ENCODE data around the gene MLYCD.

Gene MLYCD

DNA sequence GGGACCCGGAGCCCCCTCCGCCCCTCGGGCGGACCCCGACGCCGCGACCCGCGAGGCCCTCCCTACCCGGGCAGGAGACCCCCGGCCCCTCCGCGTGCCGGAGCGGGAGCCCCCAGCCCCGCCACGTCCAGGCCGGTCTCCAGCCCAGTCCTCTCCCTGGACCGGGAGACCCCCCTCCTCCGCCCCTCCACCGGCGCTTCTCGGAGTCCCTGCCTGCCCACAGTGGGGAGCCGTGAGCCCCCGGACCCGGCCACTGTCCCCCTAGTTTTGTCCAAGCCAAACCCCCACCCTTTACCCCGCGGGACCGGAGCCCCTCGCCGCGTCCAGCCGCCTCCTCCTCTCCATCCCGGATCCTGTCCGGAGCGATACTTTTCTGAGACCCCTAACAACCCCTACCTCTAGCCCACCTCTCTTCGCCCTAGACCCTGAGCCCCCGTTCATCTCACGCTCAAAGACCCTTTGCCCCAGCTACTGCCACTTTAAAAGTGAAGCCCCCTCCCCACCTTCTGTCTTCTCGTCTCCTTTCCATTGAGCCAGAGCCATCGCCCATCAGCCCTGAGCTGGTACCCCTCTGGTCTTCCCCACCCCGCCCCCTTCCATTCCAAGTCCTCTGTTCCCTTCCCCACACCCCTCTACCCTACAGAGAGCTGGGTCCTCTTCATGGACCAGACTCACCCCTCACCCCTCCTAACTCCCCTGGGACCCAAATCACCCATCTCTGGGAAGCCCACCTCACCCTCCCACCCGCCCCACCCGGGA is 70.2 kb downstream of the MLYCD start:
- no peak for DNase-seq (ENCODE audit: low read depth in 2 of 2)

- no peak for DNase-seq (ENCODE audit: low read depth in 2 of 2)
Observed at GRCh38 chr16:83969771-83970429, 71.0 kb downstream of the MLYCD start.

DNA sequence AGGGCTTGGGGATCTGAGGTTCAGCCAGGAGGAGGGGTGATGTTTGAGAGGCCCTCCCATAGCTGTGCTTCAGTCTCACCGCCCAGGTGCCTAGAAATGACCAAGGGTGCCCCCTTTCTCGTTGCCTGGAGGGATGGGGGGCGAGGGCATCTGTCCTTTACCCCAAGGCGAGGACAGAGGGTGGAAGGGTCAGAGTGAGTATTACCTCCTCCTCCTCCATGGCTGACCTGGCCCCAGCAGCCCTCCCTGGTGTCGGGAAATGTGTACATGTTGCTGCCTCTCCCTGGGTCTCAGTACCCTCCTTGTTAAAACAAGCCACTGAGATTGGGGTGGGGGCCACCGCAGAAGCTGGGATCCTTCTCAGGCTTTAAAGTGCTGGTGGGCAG is 71.5 kb downstream of the MLYCD start:
- no peak for DNase-seq (ENCODE audit: low read depth in 2 of 2)

- no peak for DNase-seq (ENCODE audit: low read depth in 2 of 2)
Observed at GRCh38 chr16:83971165-83972130, 72.5 kb downstream of the MLYCD start.

- DNase-seq (ENCODE audit: low read depth in 2 of 2), result no peak
Observed at GRCh38 chr16:83972256-83973008, 73.5 kb downstream of the MLYCD start.

DNA sequence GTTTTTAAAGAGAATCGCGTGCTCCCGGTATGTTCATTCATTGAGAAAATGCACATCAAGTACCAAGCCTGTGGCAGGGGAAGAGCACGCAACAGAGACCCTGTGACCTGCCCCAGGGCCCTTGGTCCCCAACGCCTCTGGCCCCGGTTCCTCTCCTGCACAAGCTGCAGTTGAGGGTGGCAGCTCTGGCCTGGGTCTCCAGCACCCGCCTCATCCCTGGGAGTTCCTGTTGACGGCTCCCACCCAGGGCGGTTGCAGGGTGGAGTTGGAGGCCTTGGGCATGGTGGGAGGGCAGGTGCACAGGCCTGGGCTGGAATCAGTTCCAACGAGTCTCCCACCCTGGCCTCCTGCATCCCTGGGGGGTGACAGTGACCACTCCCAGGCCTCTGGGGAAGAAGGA is 74.2 kb downstream of the MLYCD start:
- no peak for DNase-seq (ENCODE audit: low read depth in 2 of 2)

GRCh38 chr16:83973581-83974385 is 74.9 kb downstream of the MLYCD start:
- DNase-seq (ENCODE audit: low read depth in 2 of 2), result no peak

GRCh38 chr16:83974475-83974874 is 75.6 kb downstream of the MLYCD start:
- no peak for DNase-seq (ENCODE audit: low read depth in 2 of 2)

DNA sequence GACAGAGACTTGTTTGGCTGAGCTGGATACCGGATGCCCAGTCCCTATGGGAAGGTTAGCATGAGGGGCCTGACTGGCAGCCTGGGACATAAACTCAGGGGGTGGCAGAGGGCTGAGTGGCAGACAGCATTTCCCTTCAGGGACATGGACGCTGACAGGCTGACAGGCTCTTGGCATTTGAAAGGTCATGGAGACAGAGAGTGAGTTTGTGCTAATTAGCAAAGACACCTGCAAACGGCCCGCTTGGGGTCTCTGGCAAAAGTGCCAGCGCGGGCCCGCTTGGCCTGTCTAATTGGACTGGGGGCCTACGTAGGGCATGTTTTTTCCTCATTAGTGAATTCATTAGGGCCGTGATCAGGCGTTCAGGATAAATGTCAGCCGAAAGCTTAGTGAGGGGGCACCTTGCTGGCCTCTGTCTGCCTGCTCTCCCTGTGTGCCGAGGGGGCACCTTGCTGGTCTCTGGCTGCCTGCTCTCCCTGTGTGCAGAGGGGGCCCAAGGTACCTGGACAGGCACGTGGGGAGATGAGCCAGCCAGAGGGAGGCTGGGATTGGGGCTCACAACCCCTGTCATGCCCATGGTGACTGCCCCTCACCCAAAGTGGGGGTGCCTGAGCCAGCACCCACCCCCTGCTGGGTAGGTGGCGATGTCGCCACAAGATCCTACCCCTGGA is 76.8 kb downstream of the MLYCD start:
- DNase-seq (ENCODE audit: low read depth in 2 of 2), result no peak
